Large intestine (tissue), 3 donors: ENCODE measurements around the gene ZNF654. TPM values are rescaled to one million over a fixed set of nuclear protein-coding genes. Genes with fewer than 3 reads are reported as not detected.

ENCODE experiments used
- DNase-seq, 2 donors: peaks; one replicate each; pipeline versions ENCODE4 v3.0.0 to v3.0.0-alpha.2; 2013
- H3K27ac ChIP-seq: one replicate; pipeline ENCODE4 v1.5.1; 2013; ENCODE audit warnings: low read length
- H3K27me3 ChIP-seq: 2 replicates; pipeline ENCODE4 v1.6.1; 2013; ENCODE audit warnings: low read length; ENCODE audit not compliant: control insufficient read depth, insufficient read depth
- H3K36me3 ChIP-seq: 2 replicates; pipeline ENCODE4 v1.6.1; 2013; ENCODE audit warnings: low read length; ENCODE audit not compliant: control insufficient read depth, insufficient read depth
- H3K4me1 ChIP-seq: one replicate; pipeline ENCODE4 v1.6.1; 2013; ENCODE audit warnings: low read length; ENCODE audit not compliant: control insufficient read depth, insufficient read depth
- H3K4me3 ChIP-seq: one replicate; pipeline ENCODE4 v1.5.1; 2013; ENCODE audit warnings: low read length
- H3K9me3 ChIP-seq: one replicate; pipeline ENCODE4 v1.6.1; 2013; ENCODE audit warnings: mild to moderate bottlenecking, low read depth, low read length, moderate library complexity; ENCODE audit not compliant: control insufficient read depth
- WGBS: methylation state at CpG from one replicate; pipeline ENCODE4 v1.1.5; 2013; ENCODE audit warnings: low lambda C conversion rate; ENCODE audit not compliant: insufficient coverage; 5-methylcytosine and 5-hydroxymethylcytosine counted together
- polyA plus RNA-seq: library from polyadenylated mRNA; unstranded; fragments of 120-200 nt; gene quantifications from one replicate; pipeline ENCODE4 v1.2.1, GENCODE V29; 2013

Gene ZNF654
- polyA plus RNA-seq, 1 donor: 13.1 TPM

GRCh38 chr3:88057630-88058305, 1.3 kb upstream of the ZNF654 start:
- WGBS: 10% methylated on average over 8 of the region's 16 CpGs
- peak in 1 of 2 donors; percentile 8 for DNase-seq
- H3K9me3 ChIP-seq: peaks cover 2% of the 10 kb centered on the region
- peak overlapping the region; percentile 99 for H3K27ac ChIP-seq
- no peaks in the 10 kb centered on the region for H3K27me3 ChIP-seq
- H3K4me1 ChIP-seq: peaks cover 5% of the 10 kb centered on the region
- H3K36me3 ChIP-seq: peaks cover 13% of the 10 kb centered on the region
- H3K4me3 ChIP-seq: peak overlapping the region; percentile 77

GRCh38 chr3:88058306-88058580, 812 bp upstream of the ZNF654 start:
- no CpG with 5 or more reads among the region's 24 CpGs for WGBS
- no peaks in the 10 kb centered on the region for H3K27me3 ChIP-seq
- peaks cover 5% of the 10 kb centered on the region for H3K4me1 ChIP-seq
- peaks cover 13% of the 10 kb centered on the region for H3K36me3 ChIP-seq
- peak overlapping the region; percentile 77 for H3K4me3 ChIP-seq
- DNase-seq: no peak
- H3K27ac ChIP-seq: peak overlapping the region; percentile 99
- H3K9me3 ChIP-seq: peaks cover 2% of the 10 kb centered on the region

- peak overlapping the region; percentile 94 for H3K4me3 ChIP-seq
- peaks cover 13% of the 10 kb centered on the region for H3K36me3 ChIP-seq
- peak overlapping the region; percentile 94 for H3K27ac ChIP-seq
- H3K4me1 ChIP-seq: peaks cover 5% of the 10 kb centered on the region
- 0% methylated on average over 2 of the region's 45 CpGs for WGBS
- peaks cover 2% of the 10 kb centered on the region for H3K9me3 ChIP-seq
- H3K27me3 ChIP-seq: no peaks in the 10 kb centered on the region
- DNase-seq: peak in 1 of 2 donors; percentile 3
These were observed 520 bp downstream of the ZNF654 start for GRCh38 chr3:88059380-88060170.

GRCh38 chr3:88061746-88062145, 2.7 kb downstream of the ZNF654 start:
- no peaks in the 10 kb centered on the region for H3K27me3 ChIP-seq
- H3K9me3 ChIP-seq: peaks cover 2% of the 10 kb centered on the region
- peaks cover 4% of the 10 kb centered on the region for H3K4me1 ChIP-seq
- H3K27ac ChIP-seq: no peak overlapping the region
- H3K4me3 ChIP-seq: no peak overlapping the region
- 100% methylated on average over 1 of the region's 1 CpG for WGBS
- H3K36me3 ChIP-seq: no peaks in the 10 kb centered on the region
- DNase-seq: no peak

- H3K27ac ChIP-seq: no peak overlapping the region
- H3K36me3 ChIP-seq: no peaks in the 10 kb centered on the region
- H3K4me1 ChIP-seq: no peaks in the 10 kb centered on the region
- peaks cover 3% of the 10 kb centered on the region for H3K9me3 ChIP-seq
- H3K4me3 ChIP-seq: no peak overlapping the region
- no peaks in the 10 kb centered on the region for H3K27me3 ChIP-seq
- DNase-seq: no peak
- 80% methylated on average over 1 of the region's 2 CpGs for WGBS
These were observed 16.0 kb downstream of the ZNF654 start for GRCh38 chr3:88075072-88075471.

GRCh38 chr3:88075497-88075896, 16.4 kb downstream of the ZNF654 start:
- no peak overlapping the region for H3K4me3 ChIP-seq
- no peak overlapping the region for H3K27ac ChIP-seq
- H3K9me3 ChIP-seq: peaks cover 3% of the 10 kb centered on the region
- DNase-seq: no peak
- no peaks in the 10 kb centered on the region for H3K36me3 ChIP-seq
- 70% methylated on average over 2 of the region's 2 CpGs for WGBS
- H3K27me3 ChIP-seq: no peaks in the 10 kb centered on the region
- no peaks in the 10 kb centered on the region for H3K4me1 ChIP-seq

GRCh38 chr3:88076712-88077111, 17.7 kb downstream of the ZNF654 start:
- H3K9me3 ChIP-seq: peaks cover 3% of the 10 kb centered on the region
- H3K27ac ChIP-seq: no peak overlapping the region
- 100% methylated on average over 1 of the region's 1 CpG for WGBS
- H3K4me3 ChIP-seq: no peak overlapping the region
- no peaks in the 10 kb centered on the region for H3K4me1 ChIP-seq
- no peaks in the 10 kb centered on the region for H3K36me3 ChIP-seq
- no peak for DNase-seq
- no peaks in the 10 kb centered on the region for H3K27me3 ChIP-seq

GRCh38 chr3:88078932-88079331, 19.9 kb downstream of the ZNF654 start:
- Histone ChIP-seq H3K27me3 (no peaks in the 10 kb centered on the region), H3K27ac (no peak overlapping the region), H3K4me3 (no peak overlapping the region), H3K36me3 (no peaks in the 10 kb centered on the region), H3K9me3 (peaks cover 3% of the 10 kb centered on the region), H3K4me1 (no peaks in the 10 kb centered on the region)
- no peak for DNase-seq
- WGBS: 100% methylated on average over 1 of the region's 3 CpGs

- no CpG with 5 or more reads among the region's 2 CpGs for WGBS
- H3K27me3 ChIP-seq: no peaks in the 10 kb centered on the region
- H3K4me1 ChIP-seq: no peaks in the 10 kb centered on the region
- no peak overlapping the region for H3K4me3 ChIP-seq
- no peak overlapping the region for H3K27ac ChIP-seq
- H3K9me3 ChIP-seq: peaks cover 3% of the 10 kb centered on the region
- no peak for DNase-seq
- H3K36me3 ChIP-seq: peaks cover 2% of the 10 kb centered on the region
These were observed 23.8 kb downstream of the ZNF654 start for GRCh38 chr3:88082854-88083253.

- H3K27me3 ChIP-seq: no peaks in the 10 kb centered on the region
- H3K27ac ChIP-seq: no peak overlapping the region
- H3K36me3 ChIP-seq: peaks cover 2% of the 10 kb centered on the region
- 20% methylated on average over 1 of the region's 2 CpGs for WGBS
- H3K4me1 ChIP-seq: no peaks in the 10 kb centered on the region
- no peak for DNase-seq
- peaks cover 3% of the 10 kb centered on the region for H3K9me3 ChIP-seq
- H3K4me3 ChIP-seq: no peak overlapping the region
These were observed 25.0 kb downstream of the ZNF654 start for GRCh38 chr3:88084097-88084501.
